Ovary (tissue), 9 donors: ENCODE results near the gene LUC7L3. TPM values are rescaled to one million over a fixed set of nuclear protein-coding genes. Genes with fewer than 3 reads are reported as not detected.
A peak's percentile ranks its signal among the peaks of the same experiment; 100 is the strongest.
"Not testable (repeated sequence)": the region's sequence is repeated elsewhere in the genome, so short reads cannot be mapped to it uniquely, and the experiment has no call there.

Source experiments
- DNase-seq, 5 donors: peaks; one replicate each; pipeline ENCODE4 v3.0.0-alpha.2; 2019 to 2020
- H3K27ac ChIP-seq, 2 donors: fragments of 200-600 bp; one replicate each; pipeline versions ENCODE4 v1.5.1 to v1.8.0; 2019 to 2022
- H3K27me3 ChIP-seq: fragments of 200-600 bp; one replicate; pipeline ENCODE4 v1.8.0; 2022
- H3K36me3 ChIP-seq: fragments of 200-600 bp; sonication (generic); one replicate; pipeline ENCODE4 v1.5.1; 2019
- H3K4me1 ChIP-seq: one replicate; pipeline ENCODE4 v1.8.1; 2013; ENCODE audit warnings: mild to moderate bottlenecking, moderate library complexity; ENCODE audit not compliant: insufficient read depth
- H3K4me3 ChIP-seq: fragments of 200-600 bp; sonication (generic); one replicate; pipeline ENCODE4 v1.5.1; 2017
- H3K9me3 ChIP-seq, 2 donors: fragments of 200-600 bp in 1 of 2; sonication (generic) in 1 of 2; one replicate each; pipeline versions ENCODE4 v1.5.1 to v1.8.1; 2013 to 2019; ENCODE audit warnings: mild to moderate bottlenecking in 1 of 2, moderate library complexity in 1 of 2
- CTCF ChIP-seq, 3 donors: fragments of 450-650 bp in 2 of 3; fragments of 200-600 bp in 1 of 3; IDR thresholded peaks; one replicate each; pipeline versions ENCODE4 v1.5.1 to v1.8.0; 2016 to 2022; ENCODE audit warnings: antibody characterized with exemption in 3 of 3, mild to moderate bottlenecking in 1 of 3
- EP300 ChIP-seq: sonication (generic); formaldehyde crosslinking; IDR thresholded peaks from one replicate; pipeline ENCODE4 v1.6.1; 2017; ENCODE audit warnings: antibody characterized with exemption
- POLR2A ChIP-seq: fragments of 450-650 bp; IDR thresholded peaks from one replicate; pipeline ENCODE4 v1.6.1; 2017; ENCODE audit warnings: antibody characterized with exemption, mild to moderate bottlenecking, moderate library complexity
- WGBS, 3 donors: extraction: QIAGEN DNeasy Blood & Tissue Kit in 1 of 3; methylation state at CpG; one replicate each; pipeline versions ENCODE4 v1.1.5 to v1.1.7; 2013 to 2017; 5-methylcytosine and 5-hydroxymethylcytosine counted together
- intact Hi-C, 4 donors: fragments of 100-400 bp; cut with DNase I; formaldehyde crosslinking; loops; one replicate each; pipeline versions ENCODE4 v1.11.0 to v1.15.1; 2022 to 2023
- polyA plus RNA-seq, 2 donors: library from polyadenylated mRNA; stranded (reverse); fragments of 200-250 nt in 1 of 2; fragments of 350-450 nt in 1 of 2; fragmentation: Illumina TruSeq in 1 of 2; extraction: RNeasy Lipid Tissue Mini Kit (QIAGEN cat#74804) in 1 of 2; gene quantifications; one replicate each; pipeline ENCODE4 v1.2.3, GENCODE V29; 2013 to 2014
- total RNA-seq, 7 donors: library from RNA; depleted of rRNA in 2 of 7; stranded (reverse); fragments of >200 nt in 2 of 7; fragmentation: NEBNext Ultra II Directional in 3 of 7; extraction: Animal tissue kit (Norgen Biotek cat#: 25700) in 3 of 7; gene quantifications; one replicate each; pipeline versions ENCODE4 v1.1.0 to v1.2.4, GENCODE V29; 2016 to 2023
- donor health status: DM: no; HTN: no; CAD: no; lungs with moderate emphysema.
- donor health status: DM: no; HTN: no; CAD: no.
- donor health status: Bipolar disorder and iron deficiency.
- donor health status: DM: yes; HTN: yes; CAD: no.
- donor health status: DM: no; HTN: no; CAD: no.
- donor health status: DM: yes; HTN: yes; CAD: no.

Gene LUC7L3
- total and polyA plus RNA-seq, 9 donors: 96.5 to 172 (median 139) TPM

- intact Hi-C loops: no loop called here
- H3K36me3 ChIP-seq: no peaks in the 10 kb centered on the region
- H3K4me3 ChIP-seq: peak within 1 kb of the TSS; percentile 75
- peak; percentile 87 to 93 (median 92) for DNase-seq
- no peaks in the 10 kb centered on the region for H3K27me3 ChIP-seq
- 0 to 1% (median 0%) methylated on average over 45 to 74 of the region's 74 CpGs for WGBS, 3 donors
- TF ChIP-seq EP300 (no peak), CTCF (IDR thresholded peaks at IDR 0.05) (no peak), POLR2A (peak; percentile 76)
- peaks cover 16% of the 10 kb centered on the region for H3K4me1 ChIP-seq
- H3K9me3 ChIP-seq: no peaks in the 10 kb centered on the region
- peak within 1 kb of the TSS; percentile 83 to 89 for H3K27ac ChIP-seq
These were observed 11.9 kb upstream of the LUC7L3 start, which contains the start of gene ANKRD40 for GRCh38 chr17:50707289-50708049. Gene ANKRD40, minus strand, starts transcription at chr17:50707914. Its CDS starts 260 bp downstream, at chr17:50707654.

- Histone ChIP-seq H3K4me1 (peaks cover 15% of the 10 kb centered on the region), H3K27me3 (no peaks in the 10 kb centered on the region), H3K27ac (peak overlapping the region; percentile 83 to 89), H3K4me3 (peak overlapping the region; percentile 75), H3K36me3 (no peaks in the 10 kb centered on the region), H3K9me3 (no peaks in the 10 kb centered on the region)
- WGBS, 3 donors: 2 to 4% (median 3%) methylated on average over 6 of the region's 6 CpGs
- intact Hi-C loops: no loop called here
- TF ChIP-seq POLR2A (no peak), EP300 (no peak), CTCF (IDR thresholded peaks at IDR 0.05) (peak in 1 of 3 donors; percentile 18)
- no peak for DNase-seq
These were observed 11.1 kb upstream of the LUC7L3 start for GRCh38 chr17:50708050-50709000.

GRCh38 chr17:50709053-50709452 is 10.3 kb upstream of the LUC7L3 start:
- H3K4me3 ChIP-seq, H3K9me3 ChIP-seq, H3K27me3 ChIP-seq, DNase-seq, intact Hi-C loops, H3K36me3 ChIP-seq: not testable (repeated sequence)
- H3K27ac ChIP-seq: peak overlapping the region; percentile 83 to 89
- WGBS, 3 donors: 71 to 74% (median 71%) methylated on average over 4 of the region's 4 CpGs
- H3K4me1 ChIP-seq: peaks cover 15% of the 10 kb centered on the region

- H3K4me3 ChIP-seq: no peak overlapping the region
- TF ChIP-seq CTCF (IDR thresholded peaks at IDR 0.05): no peak
- no peak for TF ChIP-seq EP300
- no peak for TF ChIP-seq POLR2A
- no peak for DNase-seq
- intact Hi-C loops: no loop called here
- H3K27ac ChIP-seq: no peak overlapping the region
- peaks cover 14% of the 10 kb centered on the region for H3K4me1 ChIP-seq
- no peaks in the 10 kb centered on the region for H3K9me3 ChIP-seq
- H3K36me3 ChIP-seq: no peaks in the 10 kb centered on the region
- WGBS, 3 donors: 88 to 89% (median 88%) methylated on average over 2 of the region's 2 CpGs
- H3K27me3 ChIP-seq: no peaks in the 10 kb centered on the region
These were observed 9.4 kb upstream of the LUC7L3 start for GRCh38 chr17:50710025-50710424.
